PC-3 (cell line): ENCODE results near the gene ACTRT3. TPM values are rescaled to one million over a fixed set of nuclear protein-coding genes. Genes with fewer than 3 reads are reported as not detected.
A peak's percentile ranks its signal among the peaks of the same experiment; 100 is the strongest.

Source experiments
- ATAC-seq: fragments of 200-7000 bp; cut with Tn5 transposase; 2 replicates; pipeline ENCODE4 v1.9.1; 2020; ENCODE audit warnings: mild to moderate bottlenecking, moderate library complexity
- Bru-seq: library from RNA; stranded (reverse); fragments of 400-500 nt; gene quantifications from one replicate; lab custom pipeline; 2021; lab: Mats Ljungman, UMichigan
- BruChase-seq, 2 experiments: library from RNA; stranded (reverse); fragments of 400-500 nt; gene quantifications; one replicate each; lab custom pipeline; 2021; lab: Mats Ljungman, UMichigan
- BruUV-seq: library from RNA; stranded (reverse); fragments of 400-500 nt; replicated peaks from 2 replicates; lab custom pipeline; 2021; lab: Mats Ljungman, UMichigan
- CTCF ChIA-PET: fragments of 300-600 bp; sonication (Branson Sonifier 250); formaldehyde crosslinking; loops from one replicate; lab custom pipeline; 2022; ENCODE audit warnings: antibody characterized with exemption; lab: Charles Lee
- POLR2A ChIA-PET: fragments of 300-600 bp; sonication (Branson Sonifier 250); formaldehyde crosslinking; loops from one replicate; lab custom pipeline; 2022; ENCODE audit warnings: antibody characterized with exemption; ENCODE audit not compliant: unreplicated experiment; lab: Charles Lee
- DNase-seq: peaks from one replicate; pipeline ENCODE4 v3.0.0-alpha.2; 2015
- H2AFZ ChIP-seq: fragments of 300-600 bp; sonication (generic); 2 replicates; pipeline ENCODE4 v1.6.0; 2016; ENCODE audit warnings: antibody characterized with exemption, low read length
- H3F3A ChIP-seq: fragments of 300-600 bp; sonication (generic); one replicate; pipeline ENCODE4 v1.6.0; 2017; ENCODE audit warnings: antibody characterized with exemption, low read length, control low read depth, mild to moderate bottlenecking; ENCODE audit not compliant: unreplicated experiment
- H3K27ac ChIP-seq: fragments of 300-600 bp; sonication (generic); 2 replicates; pipeline ENCODE4 v1.5.1; 2016; ENCODE audit warnings: mild to moderate bottlenecking, low read length
- H3K27me3 ChIP-seq: fragments of 300-600 bp; sonication (generic); 2 replicates; pipeline ENCODE4 v1.6.1; 2016; ENCODE audit warnings: low read length, mixed read lengths
- H3K36me3 ChIP-seq: fragments of 300-600 bp; sonication (generic); 2 replicates; pipeline ENCODE4 v1.6.1; 2016; ENCODE audit warnings: low read depth, mixed run types, low read length, mixed read lengths
- H3K4me1 ChIP-seq: fragments of 300-600 bp; sonication (generic); 2 replicates; pipeline ENCODE4 v1.5.1; 2016; ENCODE audit warnings: low read length; ENCODE audit not compliant: insufficient read depth
- H3K4me2 ChIP-seq: fragments of 300-600 bp; sonication (generic); 2 replicates; pipeline ENCODE4 v1.6.0; 2016; ENCODE audit warnings: low read length
- H3K4me3 ChIP-seq: fragments of 300-600 bp; sonication (generic); 2 replicates; pipeline ENCODE4 v1.5.1; 2016; ENCODE audit warnings: mild to moderate bottlenecking, low read length, mixed read lengths
- H3K79me2 ChIP-seq: fragments of 300-600 bp; sonication (generic); 2 replicates; pipeline ENCODE4 v1.6.1; 2017; ENCODE audit warnings: low read length, mixed read lengths
- H3K9ac ChIP-seq: fragments of 300-600 bp; sonication (generic); 2 replicates; pipeline ENCODE4 v1.6.0; 2016; ENCODE audit warnings: mild to moderate bottlenecking, low read length
- H3K9me2 ChIP-seq: fragments of 300-600 bp; sonication (generic); replicated peaks from 2 replicates; pipeline ENCODE4 v1.6.1; 2016; ENCODE audit warnings: mixed run types, low read length, mixed read lengths
- H3K9me3 ChIP-seq: fragments of 300-600 bp; sonication (generic); 2 replicates; pipeline ENCODE4 v1.6.1; 2016; ENCODE audit warnings: low read length, mixed read lengths
- H4K20me1 ChIP-seq: fragments of 300-600 bp; sonication (generic); 2 replicates; pipeline ENCODE4 v1.6.1; 2016; ENCODE audit warnings: low read length, mixed read lengths
- EZH2 ChIP-seq: fragments of 300-600 bp; sonication (generic); IDR thresholded peaks from one replicate; pipeline ENCODE4 v1.6.1; 2017; ENCODE audit warnings: antibody characterized with exemption, mild to moderate bottlenecking, low read length; ENCODE audit not compliant: unreplicated experiment
- EZH2phosphoT487 ChIP-seq: fragments of 300-600 bp; sonication (generic); IDR thresholded peaks from 2 replicates; pipeline ENCODE4 v1.6.1; 2018; ENCODE audit warnings: mild to moderate bottlenecking, antibody characterized with exemption, low read length, borderline replicate concordance
- intact Hi-C: fragments of 100-400 bp; cut with micrococcal nuclease; formaldehyde crosslinking; loops from 2 replicates; pipeline ENCODE4 v1.9.0; 2023
- long read RNA-seq: library from polyadenylated mRNA; unstranded; transcript quantifications from one replicate; pipeline ENCODE4 v2.0.0, GENCODE V29; 2021; ENCODE audit not compliant: unreplicated experiment
- total RNA-seq: library from RNA; depleted of rRNA; stranded (reverse); fragments of >200 nt; gene quantifications from 2 replicates; pipeline ENCODE4 v1.2.3, GENCODE V29; 2014; rRNA removed
- TF ChIP-seq, protein P1 (sequence below): fragments of 300-600 bp; sonication (generic); conservative IDR thresholded peaks from 2 replicates; pipeline ENCODE4 v1.5.1; 2017; ENCODE audit warnings: antibody characterized with exemption, low read depth, mild to moderate bottlenecking, low read length

The ACTRT3 gene
- 2.6 and 4.1 TPM in 2 replicates for total RNA-seq
- Bru-seq, nascent RNA: percentile 53 among the genes with signal in this experiment
- BruChase-seq, experiment 1, labeled RNA remaining after a 6-hour chase: percentile 69 among the genes with signal in this experiment
- BruChase-seq, experiment 2, labeled RNA remaining after a 2-hour chase: percentile 63 among the genes with signal in this experiment
- long read RNA-seq, partial matches to known transcripts: 0 of 5 reads
- long read RNA-seq, other reads (novel, unspliced or antisense): 2 of 5 reads

GRCh38 chr3:169769287-169770181 lies at the start of gene ACTRT3:
ACTRT3 (minus strand) TSS chr3:169769561; CDS start chr3:169769520, 41 bp downstream.
- ChIA-PET CTCF (interaction anchor here (0.5 kb wide), 1 partner anchor 280 kb away, joined by 3 read pairs; no protein-coding TSS in a partner anchor), POLR2A (interaction anchor here (0.6 kb wide), 4 partner anchors 371 to 594 kb away, joined by 3 to 18 read pairs (median 9); no protein-coding TSS in a partner anchor)
- peak; percentile 57 for DNase-seq
- no TSS peak for BruUV-seq
- peak; percentile 11 for ATAC-seq
- H3K9ac ChIP-seq: peak within 1 kb of the TSS; percentile 83
- peak within 1 kb of the TSS; percentile 70 for H3K4me3 ChIP-seq
- H3K9me3 ChIP-seq: no peaks in the 10 kb centered on the region
- no peaks in the 10 kb centered on the region for H3K9me2 ChIP-seq
- H3K36me3 ChIP-seq: peaks cover 2% of the 10 kb centered on the region; the same call in 1 of the 2 replicates
- peaks cover 13% of the 10 kb centered on the region for H3K79me2 ChIP-seq
- no peaks in the 10 kb centered on the region for H4K20me1 ChIP-seq
- peak within 1 kb of the TSS; percentile 82 for H2AFZ ChIP-seq
- peak within 1 kb of the TSS; percentile 42 for H3K27ac ChIP-seq
- H3K4me2 ChIP-seq: peak within 1 kb of the TSS; percentile 77
- H3K4me1 ChIP-seq: peaks cover 10% of the 10 kb centered on the region
- H3K27me3 ChIP-seq: no peaks in the 10 kb centered on the region
- H3F3A ChIP-seq: peaks cover 6% of the 10 kb centered on the region
- TF ChIP-seq EZH2phosphoT487 (no peak), EZH2 (no peak)
- TF ChIP-seq, protein P1, sequence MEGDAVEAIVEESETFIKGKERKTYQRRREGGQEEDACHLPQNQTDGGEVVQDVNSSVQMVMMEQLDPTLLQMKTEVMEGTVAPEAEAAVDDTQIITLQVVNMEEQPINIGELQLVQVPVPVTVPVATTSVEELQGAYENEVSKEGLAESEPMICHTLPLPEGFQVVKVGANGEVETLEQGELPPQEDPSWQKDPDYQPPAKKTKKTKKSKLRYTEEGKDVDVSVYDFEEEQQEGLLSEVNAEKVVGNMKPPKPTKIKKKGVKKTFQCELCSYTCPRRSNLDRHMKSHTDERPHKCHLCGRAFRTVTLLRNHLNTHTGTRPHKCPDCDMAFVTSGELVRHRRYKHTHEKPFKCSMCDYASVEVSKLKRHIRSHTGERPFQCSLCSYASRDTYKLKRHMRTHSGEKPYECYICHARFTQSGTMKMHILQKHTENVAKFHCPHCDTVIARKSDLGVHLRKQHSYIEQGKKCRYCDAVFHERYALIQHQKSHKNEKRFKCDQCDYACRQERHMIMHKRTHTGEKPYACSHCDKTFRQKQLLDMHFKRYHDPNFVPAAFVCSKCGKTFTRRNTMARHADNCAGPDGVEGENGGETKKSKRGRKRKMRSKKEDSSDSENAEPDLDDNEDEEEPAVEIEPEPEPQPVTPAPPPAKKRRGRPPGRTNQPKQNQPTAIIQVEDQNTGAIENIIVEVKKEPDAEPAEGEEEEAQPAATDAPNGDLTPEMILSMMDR: 0 out of 2 replicates have a peak, but pooled peaks have one; percentile 9
- intact Hi-C loops: loop anchor here (5.0 to 10.0 kb wide), 4 partner anchors 43 to 1672 kb away; partner anchors contain the start of genes GOLIM4, GPR160, LRRC34 and LRRIQ4

GRCh38 chr3:169818316-169818715 lies 49.0 kb upstream of the ACTRT3 start:
- no peak overlapping the region for H3K4me2 ChIP-seq
- no TSS peak for BruUV-seq
- H3K4me1 ChIP-seq: 0 out of 2 replicates have a peak, but pooled peaks cover under 1% of the 10 kb centered on the region
- no peaks in the 10 kb centered on the region for H3K9me3 ChIP-seq
- no peaks in the 10 kb centered on the region for H4K20me1 ChIP-seq
- no peaks in the 10 kb centered on the region for H3K79me2 ChIP-seq
- no peak overlapping the region for H2AFZ ChIP-seq
- ATAC-seq (no peak), DNase-seq (peak; percentile 14)
- no peak overlapping the region for H3K9ac ChIP-seq
- H3K36me3 ChIP-seq: no peaks in the 10 kb centered on the region
- no peaks in the 10 kb centered on the region for H3K9me2 ChIP-seq
- no peak overlapping the region for H3K4me3 ChIP-seq
- H3F3A ChIP-seq: no peaks in the 10 kb centered on the region
- ChIA-PET POLR2A (no interaction called here), CTCF (no interaction called here)
- intact Hi-C loops: no loop called here
- no peak for TF ChIP-seq EZH2phosphoT487
- no peak for TF ChIP-seq EZH2
- TF ChIP-seq, protein P1: no peak
- H3K27me3 ChIP-seq: no peaks in the 10 kb centered on the region
- no peak overlapping the region for H3K27ac ChIP-seq
